HepG2 (cell line): ENCODE measurements around the gene ALB. TPM values are rescaled to one million over a fixed set of nuclear protein-coding genes. Genes with fewer than 3 reads are reported as not detected.
A peak's percentile ranks its signal among the peaks of the same experiment; 100 is the strongest.

Source experiments
- HMG20B ChIP-seq: conservative IDR thresholded peaks from 2 replicates; pipeline ENCODE4 v1.6.1; 2016; ENCODE audit warnings: missing genetic modification reagents, missing compliant biosample characterization
- HMGXB3 ChIP-seq: sonication (generic); formaldehyde crosslinking; IDR thresholded peaks from 2 replicates; pipeline ENCODE4 v1.4.0; 2020; ENCODE audit warnings: missing genetic modification reagents, borderline replicate concordance
- JUN ChIP-seq: sonication (generic); formaldehyde crosslinking; IDR thresholded peaks from 2 replicates; pipeline ENCODE4 v1.4.0; 2020; ENCODE audit warnings: mild to moderate bottlenecking, missing genetic modification reagents
- JUND ChIP-seq: sonication (generic); formaldehyde crosslinking; IDR thresholded peaks from 2 replicates; pipeline ENCODE4 v1.8.0; 2022; ENCODE audit warnings: mild to moderate bottlenecking, missing genetic modification reagents
- PATZ1 ChIP-seq: sonication (generic); formaldehyde crosslinking; IDR thresholded peaks from 2 replicates; pipeline ENCODE4 v1.4.0; 2020; ENCODE audit warnings: missing genetic modification reagents
- SMAD1 ChIP-seq: sonication (generic); formaldehyde crosslinking; IDR thresholded peaks from 2 replicates; pipeline ENCODE4 v1.4.0; 2020; ENCODE audit warnings: missing genetic modification reagents, low read depth, mild to moderate bottlenecking, borderline replicate concordance
- SMC3 ChIP-seq: IDR thresholded peaks from 2 replicates; pipeline ENCODE4 v1.6.1; 2011; ENCODE audit warnings: low read length, improper control_type of control experiment
- SNAPC2 ChIP-seq: sonication (generic); formaldehyde crosslinking; IDR thresholded peaks from 2 replicates; pipeline ENCODE4 v1.8.1; 2022; ENCODE audit warnings: mild to moderate bottlenecking, missing genetic modification reagents
- TCF7L2 ChIP-seq: IDR thresholded peaks from 2 replicates; pipeline ENCODE4 v1.6.1; 2011; ENCODE audit warnings: mild to moderate bottlenecking, low read depth, low read length, moderate library complexity
- polyA plus RNA-seq, 8 experiments: library from polyadenylated mRNA; depleted of rRNA in 3 of 8; stranded (reverse) in 7 of 8; unstranded in 1 of 8; fragments of >200 nt; fragmentation: Illumina TruSeq in 4 of 8; extraction: Trizol in 4 of 8; gene quantifications; 2 replicates each; pipeline versions ENCODE4 v1.2.1 to v1.2.3, GENCODE V29; 2011 to 2016; ENCODE audit warnings: low read depth in 4 of 8, missing spikeins in 1 of 8, mixed read lengths in 1 of 8; ENCODE audit not compliant: insufficient read depth in 1 of 8
- total RNA-seq, 5 experiments: library from RNA; depleted of rRNA; stranded (reverse); fragments of >200 nt; fragmentation: Illumina TruSeq; extraction: Trizol; gene quantifications; 2 replicates each; pipeline ENCODE4 v1.2.3, GENCODE V29; 2016; ENCODE audit warnings: low read depth in 1 of 5
- TF ChIP-seq, protein P1 (sequence below): sonication (generic); formaldehyde crosslinking; IDR thresholded peaks from 2 replicates; pipeline ENCODE4 v1.4.0; 2020; ENCODE audit warnings: missing genetic modification reagents, borderline replicate concordance
- TF ChIP-seq, protein P2 (sequence below): sonication (generic); formaldehyde crosslinking; IDR thresholded peaks from 2 replicates; pipeline ENCODE4 v1.5.0; 2020; ENCODE audit warnings: missing genetic modification reagents, mild to moderate bottlenecking, borderline replicate concordance
- TF ChIP-seq, protein P3 (sequence below): sonication (generic); formaldehyde crosslinking; IDR thresholded peaks from 2 replicates; pipeline ENCODE4 v1.4.0; 2020; ENCODE audit warnings: mild to moderate bottlenecking, missing genetic modification reagents, borderline replicate concordance

The ALB gene
- total and polyA plus RNA-seq, 2 of the 13 experiments (the other 11 are each of a cell fraction or from before 2014, with no cell fraction given): 22,259 to 22,625 TPM

GRCh38 chr4:73429826-73430587 lies 25.9 kb downstream of the ALB start (continued):
- TF ChIP-seq, protein P1, sequence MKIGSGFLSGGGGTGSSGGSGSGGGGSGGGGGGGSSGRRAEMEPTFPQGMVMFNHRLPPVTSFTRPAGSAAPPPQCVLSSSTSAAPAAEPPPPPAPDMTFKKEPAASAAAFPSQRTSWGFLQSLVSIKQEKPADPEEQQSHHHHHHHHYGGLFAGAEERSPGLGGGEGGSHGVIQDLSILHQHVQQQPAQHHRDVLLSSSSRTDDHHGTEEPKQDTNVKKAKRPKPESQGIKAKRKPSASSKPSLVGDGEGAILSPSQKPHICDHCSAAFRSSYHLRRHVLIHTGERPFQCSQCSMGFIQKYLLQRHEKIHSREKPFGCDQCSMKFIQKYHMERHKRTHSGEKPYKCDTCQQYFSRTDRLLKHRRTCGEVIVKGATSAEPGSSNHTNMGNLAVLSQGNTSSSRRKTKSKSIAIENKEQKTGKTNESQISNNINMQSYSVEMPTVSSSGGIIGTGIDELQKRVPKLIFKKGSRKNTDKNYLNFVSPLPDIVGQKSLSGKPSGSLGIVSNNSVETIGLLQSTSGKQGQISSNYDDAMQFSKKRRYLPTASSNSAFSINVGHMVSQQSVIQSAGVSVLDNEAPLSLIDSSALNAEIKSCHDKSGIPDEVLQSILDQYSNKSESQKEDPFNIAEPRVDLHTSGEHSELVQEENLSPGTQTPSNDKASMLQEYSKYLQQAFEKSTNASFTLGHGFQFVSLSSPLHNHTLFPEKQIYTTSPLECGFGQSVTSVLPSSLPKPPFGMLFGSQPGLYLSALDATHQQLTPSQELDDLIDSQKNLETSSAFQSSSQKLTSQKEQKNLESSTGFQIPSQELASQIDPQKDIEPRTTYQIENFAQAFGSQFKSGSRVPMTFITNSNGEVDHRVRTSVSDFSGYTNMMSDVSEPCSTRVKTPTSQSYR: peak; percentile 31; the same call in 1 of the 2 replicates
- TF ChIP-seq SMC3 (no peak), HMG20B (CRISPR knock-in tag) (0 out of 2 replicates have a peak, but pooled peaks have one; percentile 50), PATZ1 (CRISPR knock-in tag) (peak; percentile 77), JUN (0 out of 2 replicates have a peak, but pooled peaks have one; percentile 28), TCF7L2 (peak; percentile 67), JUND (CRISPR knock-in tag) (no peak), SNAPC2 (CRISPR knock-in tag) (no peak), SMAD1 (CRISPR knock-in tag) (no peak), HMGXB3 (0 out of 2 replicates have a peak, but pooled peaks have one; percentile 50)
- TF ChIP-seq, protein P2, sequence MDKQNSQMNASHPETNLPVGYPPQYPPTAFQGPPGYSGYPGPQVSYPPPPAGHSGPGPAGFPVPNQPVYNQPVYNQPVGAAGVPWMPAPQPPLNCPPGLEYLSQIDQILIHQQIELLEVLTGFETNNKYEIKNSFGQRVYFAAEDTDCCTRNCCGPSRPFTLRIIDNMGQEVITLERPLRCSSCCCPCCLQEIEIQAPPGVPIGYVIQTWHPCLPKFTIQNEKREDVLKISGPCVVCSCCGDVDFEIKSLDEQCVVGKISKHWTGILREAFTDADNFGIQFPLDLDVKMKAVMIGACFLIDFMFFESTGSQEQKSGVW: no peak
- TF ChIP-seq, protein P3, sequence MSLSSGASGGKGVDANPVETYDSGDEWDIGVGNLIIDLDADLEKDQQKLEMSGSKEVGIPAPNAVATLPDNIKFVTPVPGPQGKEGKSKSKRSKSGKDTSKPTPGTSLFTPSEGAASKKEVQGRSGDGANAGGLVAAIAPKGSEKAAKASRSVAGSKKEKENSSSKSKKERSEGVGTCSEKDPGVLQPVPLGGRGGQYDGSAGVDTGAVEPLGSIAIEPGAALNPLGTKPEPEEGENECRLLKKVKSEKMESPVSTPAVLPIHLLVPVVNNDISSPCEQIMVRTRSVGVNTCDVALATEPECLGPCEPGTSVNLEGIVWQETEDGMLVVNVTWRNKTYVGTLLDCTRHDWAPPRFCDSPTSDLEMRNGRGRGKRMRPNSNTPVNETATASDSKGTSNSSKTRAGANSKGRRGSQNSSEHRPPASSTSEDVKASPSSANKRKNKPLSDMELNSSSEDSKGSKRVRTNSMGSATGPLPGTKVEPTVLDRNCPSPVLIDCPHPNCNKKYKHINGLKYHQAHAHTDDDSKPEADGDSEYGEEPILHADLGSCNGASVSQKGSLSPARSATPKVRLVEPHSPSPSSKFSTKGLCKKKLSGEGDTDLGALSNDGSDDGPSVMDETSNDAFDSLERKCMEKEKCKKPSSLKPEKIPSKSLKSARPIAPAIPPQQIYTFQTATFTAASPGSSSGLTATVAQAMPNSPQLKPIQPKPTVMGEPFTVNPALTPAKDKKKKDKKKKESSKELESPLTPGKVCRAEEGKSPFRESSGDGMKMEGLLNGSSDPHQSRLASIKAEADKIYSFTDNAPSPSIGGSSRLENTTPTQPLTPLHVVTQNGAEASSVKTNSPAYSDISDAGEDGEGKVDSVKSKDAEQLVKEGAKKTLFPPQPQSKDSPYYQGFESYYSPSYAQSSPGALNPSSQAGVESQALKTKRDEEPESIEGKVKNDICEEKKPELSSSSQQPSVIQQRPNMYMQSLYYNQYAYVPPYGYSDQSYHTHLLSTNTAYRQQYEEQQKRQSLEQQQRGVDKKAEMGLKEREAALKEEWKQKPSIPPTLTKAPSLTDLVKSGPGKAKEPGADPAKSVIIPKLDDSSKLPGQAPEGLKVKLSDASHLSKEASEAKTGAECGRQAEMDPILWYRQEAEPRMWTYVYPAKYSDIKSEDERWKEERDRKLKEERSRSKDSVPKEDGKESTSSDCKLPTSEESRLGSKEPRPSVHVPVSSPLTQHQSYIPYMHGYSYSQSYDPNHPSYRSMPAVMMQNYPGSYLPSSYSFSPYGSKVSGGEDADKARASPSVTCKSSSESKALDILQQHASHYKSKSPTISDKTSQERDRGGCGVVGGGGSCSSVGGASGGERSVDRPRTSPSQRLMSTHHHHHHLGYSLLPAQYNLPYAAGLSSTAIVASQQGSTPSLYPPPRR: peak; percentile 70; the same call in 1 of the 2 replicates
